Caco-2 (cell line): ENCODE measurements around the gene TPRX1. TPM values are rescaled to one million over a fixed set of nuclear protein-coding genes. Genes with fewer than 3 reads are reported as not detected.
"Not testable (repeated sequence)": the region's sequence is repeated elsewhere in the genome, so short reads cannot be mapped to it uniquely, and the experiment has no call there.

Source experiments
- Bru-seq: library from RNA; stranded (reverse); fragments of 400-500 nt; gene quantifications from one replicate; lab custom pipeline; 2021; lab: Mats Ljungman, UMichigan
- BruChase-seq, 2 experiments: library from RNA; stranded (reverse); fragments of 400-500 nt; gene quantifications; one replicate each; lab custom pipeline; 2021; lab: Mats Ljungman, UMichigan
- BruUV-seq: library from RNA; stranded (reverse); fragments of 400-500 nt; replicated peaks from 2 replicates; lab custom pipeline; 2021; lab: Mats Ljungman, UMichigan
- CTCF ChIA-PET: fragments of 300-600 bp; sonication (Branson Sonifier 250); formaldehyde crosslinking; loops from one replicate; lab custom pipeline; 2022; ENCODE audit warnings: antibody characterized with exemption; lab: Charles Lee
- POLR2A ChIA-PET: fragments of 300-600 bp; sonication (Branson Sonifier 250); formaldehyde crosslinking; loops from one replicate; lab custom pipeline; 2022; ENCODE audit warnings: antibody characterized with exemption; lab: Charles Lee
- DNase-seq, 2 experiments: peaks; one replicate each; pipeline versions ENCODE4 v3.0.0 to v3.0.0-alpha.2; 2020 to 2022
- H3K27me3 ChIP-seq: replicated peaks from 2 replicates; pipeline ENCODE4 v1.6.0; 2011; ENCODE audit warnings: low read length; ENCODE audit not compliant: control insufficient read depth, insufficient read depth
- H3K36me3 ChIP-seq: 2 replicates; pipeline ENCODE4 v1.5.1; 2011; ENCODE audit warnings: low read length; ENCODE audit not compliant: control insufficient read depth, insufficient read depth
- H3K4me1 ChIP-seq: fragments of 250-450 bp; sonication (Bioruptor Pico); 2 replicates; pipeline ENCODE4 v1.5.1; 2020; ENCODE audit warnings: mild to moderate bottlenecking
- H3K4me3 ChIP-seq: 2 replicates; pipeline ENCODE4 v1.5.1; 2011; ENCODE audit warnings: low read depth, mild to moderate bottlenecking, control low read depth, low read length
- H3K9me3 ChIP-seq: fragments of 250-450 bp; sonication (Bioruptor Pico); 2 replicates; pipeline ENCODE4 v1.5.1; 2020; ENCODE audit warnings: mild to moderate bottlenecking, moderate library complexity
- H3K27ac Mint-ChIP-seq: one replicate; pipeline ENCODE4 v1.8.0; 2022; ENCODE audit warnings: mixed read lengths; ENCODE audit not compliant: unreplicated experiment
- H3K27me3 Mint-ChIP-seq: one replicate; pipeline ENCODE4 v1.8.0; 2022; ENCODE audit warnings: mixed read lengths; ENCODE audit not compliant: insufficient read depth, unreplicated experiment
- H3K36me3 Mint-ChIP-seq: one replicate; pipeline ENCODE4 v1.8.0; 2022; ENCODE audit warnings: mild to moderate bottlenecking, mixed read lengths; ENCODE audit not compliant: insufficient read depth, unreplicated experiment
- H3K4me1 Mint-ChIP-seq: one replicate; pipeline ENCODE4 v1.8.0; 2022; ENCODE audit warnings: low read depth, mixed read lengths; ENCODE audit not compliant: unreplicated experiment
- H3K4me3 Mint-ChIP-seq: one replicate; pipeline ENCODE4 v1.8.0; 2022; ENCODE audit warnings: mild to moderate bottlenecking, moderate library complexity, mixed read lengths; ENCODE audit not compliant: unreplicated experiment
- H3K9me3 Mint-ChIP-seq: one replicate; pipeline ENCODE4 v1.8.0; 2022; ENCODE audit warnings: mixed read lengths; ENCODE audit not compliant: unreplicated experiment
- CTCF ChIP-seq, 2 experiments: fragments of 200-600 bp in 1 of 2; IDR thresholded peaks; 1 replicate in 1 of 2; 2 replicates in 1 of 2; pipeline versions ENCODE4 v1.5.1 to v1.8.0; 2011 to 2022; ENCODE audit warnings: antibody characterized with exemption in 1 of 2, control low read depth in 1 of 2, inconsistent platforms in 1 of 2, low read depth in 1 of 2, low read length in 1 of 2, mild to moderate bottlenecking in 1 of 2, moderate library complexity in 1 of 2; ENCODE audit not compliant: insufficient read depth in 1 of 2, severe bottlenecking in 1 of 2, unreplicated experiment in 1 of 2
- intact Hi-C: fragments of 100-400 bp; cut with micrococcal nuclease; formaldehyde crosslinking; loops from one replicate; pipeline ENCODE4 v1.10.0; 2022; ENCODE audit not compliant: unreplicated experiment
- long read RNA-seq: library from polyadenylated mRNA; stranded (forward); transcript quantifications from one replicate; pipeline ENCODE4 v2.0.0, GENCODE V29; 2022
- total RNA-seq: library from RNA; stranded (reverse); gene quantifications from 2 replicates; pipeline ENCODE4 v1.2.3, GENCODE V29; 2022

Gene TPRX1, protein sequence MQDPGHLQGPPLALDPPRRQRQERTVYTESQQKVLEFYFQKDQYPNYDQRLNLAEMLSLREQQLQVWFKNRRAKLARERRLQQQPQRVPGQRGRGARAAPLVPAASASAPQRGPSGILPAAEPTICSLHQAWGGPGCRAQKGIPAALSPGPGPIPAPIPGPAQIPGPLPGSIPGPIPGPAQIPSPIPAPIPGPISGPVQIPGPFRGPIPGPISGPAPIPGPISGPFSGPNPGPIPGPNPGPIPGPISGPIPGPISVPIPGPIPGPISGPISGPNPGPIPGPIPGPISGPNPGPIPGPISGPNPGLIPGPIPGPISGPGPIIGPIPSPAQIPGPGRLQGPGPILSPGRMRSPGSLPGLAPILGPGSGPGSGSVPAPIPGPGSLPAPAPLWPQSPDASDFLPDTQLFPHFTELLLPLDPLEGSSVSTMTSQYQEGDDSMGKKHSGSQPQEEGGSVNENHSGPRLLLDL
- total RNA-seq (not detected in 2 replicates), Bru-seq, nascent RNA (not detected), BruChase-seq, experiment 1, labeled RNA remaining after a 2-hour chase (not detected), BruChase-seq, experiment 2, labeled RNA remaining after a 6-hour chase (not detected)
- long read RNA-seq = 0 reads

DNA sequence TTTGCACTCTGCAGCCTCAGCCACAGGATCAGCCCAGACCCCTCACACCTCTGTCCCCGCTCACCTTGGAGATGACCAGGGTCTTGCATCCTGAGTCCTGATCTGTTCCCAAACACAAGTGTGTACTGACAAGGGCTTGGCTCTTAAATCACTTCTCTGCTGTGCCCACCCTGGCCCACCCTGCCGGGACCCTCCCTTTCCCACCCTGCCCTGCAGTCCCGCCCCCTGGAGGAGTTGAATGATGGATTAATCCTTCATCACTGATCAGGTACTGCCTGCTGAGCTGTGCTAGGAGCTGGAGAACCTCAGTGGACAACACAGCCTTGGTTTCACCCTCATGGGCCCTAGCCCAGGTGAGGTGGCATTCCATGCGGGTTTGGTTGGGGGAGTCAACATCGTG is at the start of gene TPRX1:
TPRX1 (minus strand) TSS at position 101 of the 400 bp plus-strand sequence; CDS start at position 89, 12 bp downstream.
- H3K4me3 ChIP-seq, BruUV-seq, H3K27ac Mint-ChIP-seq, H3K27me3 Mint-ChIP-seq, H3K27me3 ChIP-seq, DNase-seq, intact Hi-C loops, POLR2A ChIA-PET, H3K4me1 Mint-ChIP-seq, H3K9me3 Mint-ChIP-seq, H3K36me3 ChIP-seq, CTCF ChIA-PET, H3K9me3 ChIP-seq, H3K36me3 Mint-ChIP-seq, H3K4me3 Mint-ChIP-seq, H3K4me1 ChIP-seq: not testable (repeated sequence)

DNA sequence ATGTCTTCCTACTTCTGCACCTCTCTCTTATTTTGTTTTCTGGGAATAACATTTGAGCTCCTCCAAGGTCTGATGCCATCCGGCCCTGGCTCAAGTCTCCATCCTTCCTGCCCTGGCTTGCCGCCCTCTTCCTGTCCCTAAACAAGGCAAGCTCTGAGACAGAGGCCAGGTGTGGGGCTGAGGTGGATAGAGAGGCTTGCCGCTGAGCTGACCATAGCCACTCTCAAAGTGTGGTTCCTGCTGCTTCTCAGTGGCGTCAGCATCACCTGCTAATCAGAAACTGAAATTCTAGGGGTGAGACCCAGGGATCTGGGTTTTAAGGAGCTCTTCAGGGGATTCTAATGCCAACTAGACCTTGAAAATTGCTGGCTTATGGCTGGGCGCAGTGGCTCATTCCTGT is 48.7 kb upstream of the TPRX1 start:
- Histone ChIP-seq H3K9me3 (no peaks in the 10 kb centered on the region), H3K27me3 (no peaks in the 10 kb centered on the region), H3K4me1 (no peaks in the 10 kb centered on the region; the same call in 1 of the 2 replicates), H3K36me3 (no peaks in the 10 kb centered on the region), H3K4me3 (no peak overlapping the region)
- POLR2A ChIA-PET = no interaction called here
- Mint-ChIP-seq H3K9me3 (no peaks in the 10 kb centered on the region), H3K4me1 (peaks cover 7% of the 10 kb centered on the region), H3K36me3 (no peaks in the 10 kb centered on the region), H3K4me3 (no peak overlapping the region), H3K27me3 (peaks cover 18% of the 10 kb centered on the region), H3K27ac (no peak overlapping the region)
- TF ChIP-seq CTCF (IDR thresholded peaks at IDR 0.05; ENCODE audit: insufficient read depth in 1 of 2, low read depth in 1 of 2, low read length in 1 of 2, severe bottlenecking in 1 of 2, unreplicated experiment in 1 of 2) = no peak
- CTCF ChIA-PET = interaction anchor here (0.5 kb wide), 1 partner anchor 11 kb away, joined by 3 read pairs; no protein-coding TSS in a partner anchor
- no TSS peak for BruUV-seq
- no peak for DNase-seq
- intact Hi-C loops = no loop called here

DNA sequence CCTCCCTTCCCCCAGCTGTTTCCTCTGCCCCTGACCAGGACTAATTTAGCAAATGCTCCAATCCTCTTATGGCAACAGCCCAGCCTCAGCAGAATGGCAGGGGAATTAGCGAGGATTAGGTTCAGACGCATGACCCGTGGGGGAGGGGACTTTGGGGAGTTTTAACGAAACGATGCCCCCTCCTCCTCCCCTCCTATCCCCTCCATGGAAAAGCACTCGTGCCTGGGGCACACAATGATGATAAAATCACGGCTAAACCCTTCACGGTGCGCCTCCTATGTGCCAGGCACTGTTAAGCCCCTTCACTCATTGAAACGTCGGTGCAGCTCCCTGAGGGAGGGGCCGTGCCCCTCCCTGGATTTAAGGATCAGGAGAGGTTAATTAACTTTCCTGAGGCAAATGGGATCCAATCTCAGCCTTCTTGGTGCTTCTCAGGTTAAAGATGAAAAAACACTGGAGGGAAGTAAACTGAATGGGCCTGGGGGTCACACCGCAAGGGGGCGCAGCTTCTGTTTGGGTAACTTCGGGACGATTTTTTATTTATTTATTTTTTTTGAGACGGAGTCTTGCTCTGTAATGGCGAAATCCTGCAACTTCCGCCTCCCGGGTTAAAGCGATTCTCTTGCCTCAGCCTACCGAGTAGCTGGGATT is 44.6 kb upstream of the TPRX1 start:
- no peaks in the 10 kb centered on the region for H3K27me3 ChIP-seq
- no peak overlapping the region for H3K4me3 Mint-ChIP-seq
- H3K9me3 ChIP-seq = no peaks in the 10 kb centered on the region
- POLR2A ChIA-PET = no interaction called here
- H3K4me1 Mint-ChIP-seq = peaks cover 7% of the 10 kb centered on the region
- H3K36me3 Mint-ChIP-seq = no peaks in the 10 kb centered on the region
- BruUV-seq = no TSS peak
- H3K4me3 ChIP-seq = no peak overlapping the region
- CTCF ChIA-PET = interaction anchor here (0.6 to 0.7 kb wide), 2 partner anchors 13 to 637 kb away, joined by 3 to 4 read pairs; no protein-coding TSS in a partner anchor
- H3K27me3 Mint-ChIP-seq = peaks cover 19% of the 10 kb centered on the region
- no peak for DNase-seq
- no peak overlapping the region for H3K27ac Mint-ChIP-seq
- TF ChIP-seq CTCF (IDR thresholded peaks at IDR 0.05; ENCODE audit: insufficient read depth in 1 of 2, low read depth in 1 of 2, low read length in 1 of 2, severe bottlenecking in 1 of 2, unreplicated experiment in 1 of 2) = peak in 1 of 2 experiments; percentile 20
- H3K36me3 ChIP-seq = no peaks in the 10 kb centered on the region
- H3K4me1 ChIP-seq = no peaks in the 10 kb centered on the region; the same call in 1 of the 2 replicates
- H3K9me3 Mint-ChIP-seq = no peaks in the 10 kb centered on the region
- intact Hi-C loops = no loop called here
